HUES64 (cell line): ENCODE results near the gene MYOZ1.
"Not testable (repeated sequence)": the region's sequence is repeated elsewhere in the genome, so short reads cannot be mapped to it uniquely, and the experiment has no call there.

Source experiments
- H3K27ac ChIP-seq: 2 replicates; pipeline ENCODE4 v1.7.0; 2013; ENCODE audit warnings: low read depth, low read length, inconsistent platforms
- H3K27me3 ChIP-seq: 2 replicates; pipeline ENCODE4 v1.6.1; 2013; ENCODE audit warnings: mild to moderate bottlenecking, low read length; ENCODE audit not compliant: insufficient read depth
- H3K36me3 ChIP-seq: 2 replicates; pipeline ENCODE4 v1.6.1; 2013; ENCODE audit warnings: mild to moderate bottlenecking, low read length; ENCODE audit not compliant: insufficient read depth
- H3K4me1 ChIP-seq: 2 replicates; pipeline ENCODE4 v1.6.1; 2013; ENCODE audit warnings: mild to moderate bottlenecking, low read length, moderate library complexity; ENCODE audit not compliant: insufficient read depth
- H3K4me3 ChIP-seq: 2 replicates; pipeline ENCODE4 v1.5.1; 2013; ENCODE audit warnings: mild to moderate bottlenecking, low read length, moderate library complexity
- H3K9ac ChIP-seq: 2 replicates; pipeline ENCODE4 v1.6.1; 2013; ENCODE audit warnings: mild to moderate bottlenecking, low read depth, low read length
- H3K9me3 ChIP-seq: 2 replicates; pipeline ENCODE4 v1.6.1; 2013; ENCODE audit warnings: low read depth, low read length; ENCODE audit not compliant: insufficient read depth
- WGBS: fragments of 150-250, 120-280 bp; methylation state at CpG from one replicate; pipeline ENCODE4 v1.1.7; 2013; ENCODE audit warnings: missing lambda C conversion rate; 5-methylcytosine and 5-hydroxymethylcytosine counted together

The MYOZ1 gene

GRCh38 chr10:73625884-73626752, 15.2 kb downstream of the MYOZ1 start:
- H3K36me3 ChIP-seq, result no peaks in the 10 kb centered on the region
- H3K9me3 ChIP-seq, result no peaks in the 10 kb centered on the region
- 4% methylated on average over 41 of the region's 42 CpGs for WGBS
- peaks cover 6% of the 10 kb centered on the region; the same call in 1 of the 2 replicates for H3K4me1 ChIP-seq
- H3K4me3 ChIP-seq, result peak overlapping the region; percentile 85
- peak overlapping the region; percentile 87 for H3K27ac ChIP-seq
- peak overlapping the region; percentile 97 for H3K9ac ChIP-seq
- H3K27me3 ChIP-seq, result no peaks in the 10 kb centered on the region

GRCh38 chr10:73625004-73625883, 16.0 kb downstream of the MYOZ1 start:
- WGBS, result under 1% methylated on average over 46 of the region's 46 CpGs

GRCh38 chr10:73623056-73623455, 18.2 kb downstream of the MYOZ1 start:
- WGBS, result 94% methylated on average over 4 of the region's 4 CpGs
- H3K27me3 ChIP-seq, result no peaks in the 10 kb centered on the region

More at GRCh38 chr10:73625004-73625883, 16.0 kb downstream of the MYOZ1 start:
- H3K4me1 ChIP-seq, result peaks cover 6% of the 10 kb centered on the region; the same call in 1 of the 2 replicates
- H3K36me3 ChIP-seq, result no peaks in the 10 kb centered on the region
- H3K27ac ChIP-seq, result peak overlapping the region; percentile 87
- no peaks in the 10 kb centered on the region for H3K9me3 ChIP-seq
- peak overlapping the region; percentile 93 for H3K9ac ChIP-seq
- no peaks in the 10 kb centered on the region for H3K27me3 ChIP-seq
- peak overlapping the region; percentile 85 for H3K4me3 ChIP-seq

GRCh38 chr10:73620974-73621373, 20.3 kb downstream of the MYOZ1 start:
- H3K4me3 ChIP-seq, H3K36me3 ChIP-seq, H3K4me1 ChIP-seq, H3K27me3 ChIP-seq, H3K27ac ChIP-seq, H3K9ac ChIP-seq, H3K9me3 ChIP-seq: not testable (repeated sequence)
- 99% methylated on average over 10 of the region's 12 CpGs for whole genome bisulfite sequencing

More at GRCh38 chr10:73623056-73623455, 18.2 kb downstream of the MYOZ1 start:
- Histone ChIP-seq H3K27ac (no peak overlapping the region), H3K9me3 (no peaks in the 10 kb centered on the region), H3K4me1 (peaks cover 6% of the 10 kb centered on the region; the same call in 1 of the 2 replicates), H3K36me3 (no peaks in the 10 kb centered on the region), H3K9ac (no peak overlapping the region), H3K4me3 (no peak overlapping the region)

- H3K27me3 ChIP-seq, H3K9me3 ChIP-seq, H3K9ac ChIP-seq, H3K4me3 ChIP-seq, H3K4me1 ChIP-seq, H3K27ac ChIP-seq, H3K36me3 ChIP-seq: not testable (repeated sequence)
- WGBS, result 98% methylated on average over 8 of the region's 8 CpGs
Measured at GRCh38 chr10:73617143-73617542, 24.1 kb downstream of the MYOZ1 start.

- WGBS, result 91% methylated on average over 3 of the region's 3 CpGs
- no peaks in the 10 kb centered on the region for H3K36me3 ChIP-seq
- H3K27ac ChIP-seq, result no peak overlapping the region
- no peak overlapping the region for H3K9ac ChIP-seq
- H3K9me3 ChIP-seq, result no peaks in the 10 kb centered on the region
- no peaks in the 10 kb centered on the region for H3K27me3 ChIP-seq
- H3K4me1 ChIP-seq, result no peaks in the 10 kb centered on the region
- H3K4me3 ChIP-seq, result no peak overlapping the region
Measured at GRCh38 chr10:73614720-73615119, 26.6 kb downstream of the MYOZ1 start.

- Histone ChIP-seq H3K27ac (no peak overlapping the region), H3K9ac (no peak overlapping the region), H3K36me3 (no peaks in the 10 kb centered on the region), H3K9me3 (no peaks in the 10 kb centered on the region), H3K27me3 (no peaks in the 10 kb centered on the region), H3K4me1 (no peaks in the 10 kb centered on the region), H3K4me3 (no peak overlapping the region)
- 94% methylated on average over 4 of the region's 4 CpGs for WGBS
Measured at GRCh38 chr10:73609116-73609515, 32.2 kb downstream of the MYOZ1 start.

- WGBS, result 46% methylated on average over 3 of the region's 3 CpGs
- Histone ChIP-seq H3K36me3 (no peaks in the 10 kb centered on the region), H3K27ac (peak overlapping the region; percentile 44), H3K9ac (peak overlapping the region; percentile 12), H3K4me1 (peaks cover 12% of the 10 kb centered on the region), H3K9me3 (no peaks in the 10 kb centered on the region), H3K27me3 (no peaks in the 10 kb centered on the region), H3K4me3 (no peak overlapping the region)
Measured at GRCh38 chr10:73601486-73601921, 39.8 kb downstream of the MYOZ1 start.

- Histone ChIP-seq H3K36me3 (no peaks in the 10 kb centered on the region), H3K9me3 (no peaks in the 10 kb centered on the region), H3K9ac (no peak overlapping the region)
Measured at GRCh38 chr10:73597346-73597745, 43.9 kb downstream of the MYOZ1 start.

GRCh38 chr10:73593812-73594211, 47.5 kb downstream of the MYOZ1 start:
- H3K27me3 ChIP-seq, result no peaks in the 10 kb centered on the region
- peaks cover 37% of the 10 kb centered on the region for H3K4me1 ChIP-seq
- H3K27ac ChIP-seq, result no peak overlapping the region
- no peaks in the 10 kb centered on the region for H3K36me3 ChIP-seq
- H3K4me3 ChIP-seq, result no peak overlapping the region
- no peaks in the 10 kb centered on the region for H3K9me3 ChIP-seq
- 88% methylated on average over 5 of the region's 5 CpGs for WGBS
- H3K9ac ChIP-seq, result no peak overlapping the region

More at GRCh38 chr10:73597346-73597745, 43.9 kb downstream of the MYOZ1 start:
- Histone ChIP-seq H3K4me3 (no peak overlapping the region), H3K4me1 (peaks cover 20% of the 10 kb centered on the region), H3K27me3 (no peaks in the 10 kb centered on the region), H3K27ac (no peak overlapping the region)
- WGBS, result 86% methylated on average over 1 of the region's 1 CpG

- H3K27ac ChIP-seq, result no peak overlapping the region; the same call in 1 of the 2 replicates
- WGBS, result 94% methylated on average over 4 of the region's 4 CpGs
Measured at GRCh38 chr10:73593110-73593509, 48.2 kb downstream of the MYOZ1 start.

More at GRCh38 chr10:73593110-73593509, 48.2 kb downstream of the MYOZ1 start:
- Histone ChIP-seq H3K27me3 (no peaks in the 10 kb centered on the region), H3K4me3 (no peak overlapping the region), H3K9me3 (no peaks in the 10 kb centered on the region), H3K4me1 (peaks cover 37% of the 10 kb centered on the region), H3K9ac (no peak overlapping the region), H3K36me3 (no peaks in the 10 kb centered on the region)
